A673 (cell line): ENCODE measurements around the gene NSD1. TPM values are rescaled to one million over a fixed set of nuclear protein-coding genes. Genes with fewer than 3 reads are reported as not detected.

Experiments used
- BruUV-seq: library from RNA; stranded (reverse); fragments of 400-500 nt; replicated peaks from 2 replicates; lab custom pipeline; 2021; lab: Mats Ljungman, UMichigan
- CTCF ChIA-PET: fragments of 300-600 bp; sonication (Branson Sonifier 250); formaldehyde crosslinking; loops from one replicate; lab custom pipeline; 2022; ENCODE audit warnings: antibody characterized with exemption; lab: Charles Lee
- POLR2A ChIA-PET: fragments of 300-600 bp; sonication (Branson Sonifier 250); formaldehyde crosslinking; loops from one replicate; lab custom pipeline; 2022; ENCODE audit warnings: antibody characterized with exemption; ENCODE audit not compliant: low non-redundant PET; lab: Charles Lee
- DNase-seq: peaks from one replicate; pipeline ENCODE4 v3.0.0-alpha.2; 2015; ENCODE audit warnings: low spot score
- H3K27ac ChIP-seq: fragments of 200-600 bp; sonication (generic); 2 replicates; pipeline ENCODE4 v1.5.1; 2016; ENCODE audit warnings: mixed run types, low read depth, mild to moderate bottlenecking, mixed read lengths, antibody characterized with exemption, low read length; ENCODE audit not compliant: poor library complexity, severe bottlenecking
- H3K27me3 ChIP-seq: fragments of 200-600 bp; sonication (generic); replicated peaks from 2 replicates; pipeline ENCODE4 v1.6.1; 2017; ENCODE audit warnings: mixed run types, low read depth, mild to moderate bottlenecking, mixed read lengths, antibody characterized with exemption, low read length; ENCODE audit not compliant: insufficient read depth, poor library complexity
- H3K36me3 ChIP-seq: fragments of 200-600 bp; sonication (generic); 2 replicates; pipeline ENCODE4 v1.6.1; 2016; ENCODE audit warnings: mixed run types, mild to moderate bottlenecking, mixed read lengths, antibody characterized with exemption, low read length; ENCODE audit not compliant: insufficient read depth, poor library complexity, severe bottlenecking
- H3K4me1 ChIP-seq: fragments of 200-600 bp; sonication (generic); 2 replicates; pipeline ENCODE4 v1.6.1; 2017; ENCODE audit warnings: mixed run types, mild to moderate bottlenecking, mixed read lengths, antibody characterized with exemption, low read length; ENCODE audit not compliant: insufficient read depth, poor library complexity, severe bottlenecking
- H3K4me3 ChIP-seq: fragments of 200-600 bp; sonication (generic); 2 replicates; pipeline ENCODE4 v1.5.1; 2016; ENCODE audit warnings: low read depth, mixed run types, mild to moderate bottlenecking, mixed read lengths, low read length; ENCODE audit not compliant: poor library complexity, severe bottlenecking
- H3K9me3 ChIP-seq: fragments of 200-600 bp; sonication (generic); 2 replicates; pipeline ENCODE4 v1.6.1; 2016; ENCODE audit warnings: mixed run types, low read depth, mild to moderate bottlenecking, mixed read lengths, antibody characterized with exemption, low read length; ENCODE audit not compliant: poor library complexity, severe bottlenecking
- CTCF ChIP-seq: fragments of 300-800, 200-600 bp; sonication (generic); conservative IDR thresholded peaks from 2 replicates; pipeline ENCODE4 v1.5.1; 2017; ENCODE audit warnings: low read depth, mild to moderate bottlenecking, antibody characterized with exemption, low read length, moderate library complexity, mixed read lengths
- EZH2 ChIP-seq: fragments of 200-600 bp; sonication (generic); IDR thresholded peaks from 2 replicates; pipeline ENCODE4 v1.6.1; 2017; ENCODE audit warnings: borderline replicate concordance, low read depth, mild to moderate bottlenecking, mixed read lengths, antibody characterized with exemption, low read length; ENCODE audit not compliant: poor library complexity, severe bottlenecking
- intact Hi-C: fragments of 100-400 bp; cut with micrococcal nuclease; formaldehyde crosslinking; loops from one replicate; pipeline ENCODE4 v1.10.0; 2022; ENCODE audit not compliant: unreplicated experiment
- total RNA-seq: library from RNA; stranded (reverse); gene quantifications from 2 replicates; pipeline ENCODE4 v1.2.3, GENCODE V29; 2021

Gene NSD1
- total RNA-seq, 1 experiment from 2014 or later = 74.3 TPM

DNA sequence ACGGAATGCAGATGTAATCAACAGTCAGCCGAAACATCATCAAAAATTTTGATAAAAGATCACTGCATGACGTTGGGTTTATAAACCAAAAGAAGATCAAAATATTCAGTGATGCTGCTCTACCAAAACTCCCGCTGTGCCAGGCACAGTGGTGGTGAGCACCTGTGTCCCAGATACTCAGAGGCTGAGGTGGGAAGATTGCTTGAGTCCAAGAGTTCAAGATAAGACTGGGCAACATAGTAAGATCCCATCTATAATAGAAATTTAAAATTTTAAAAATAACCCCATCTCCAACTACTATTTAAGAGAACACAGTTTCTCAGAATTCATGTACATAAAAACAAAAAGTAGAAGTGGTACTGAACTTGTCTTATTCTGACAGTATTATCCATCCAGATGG, 214.1 kb downstream of the NSD1 start:
- ChIA-PET CTCF (no interaction called here), POLR2A (no interaction called here)
- DNase-seq = no peak
- intact Hi-C loops = no loop called here
- H3K27me3 ChIP-seq = no peaks in the 10 kb centered on the region
- H3K27ac ChIP-seq = no peak overlapping the region
- BruUV-seq = no TSS peak
- TF ChIP-seq CTCF (no peak), EZH2 (no peak)
- H3K36me3 ChIP-seq = peaks cover 10% of the 10 kb centered on the region
- no peak overlapping the region for H3K4me3 ChIP-seq
- H3K9me3 ChIP-seq = no peaks in the 10 kb centered on the region
- H3K4me1 ChIP-seq = peaks cover 8% of the 10 kb centered on the region

GRCh38 chr5:177349362-177349647, 215.7 kb downstream of the NSD1 start:
- Histone ChIP-seq H3K36me3 (peaks cover 10% of the 10 kb centered on the region), H3K4me3 (no peak overlapping the region), H3K27me3 (no peaks in the 10 kb centered on the region), H3K27ac (no peak overlapping the region), H3K4me1 (peaks cover 8% of the 10 kb centered on the region), H3K9me3 (no peaks in the 10 kb centered on the region)
- ChIA-PET CTCF (no interaction called here), POLR2A (no interaction called here)
- BruUV-seq = no TSS peak
- no peak for DNase-seq
- intact Hi-C loops = no loop called here
- no peak for TF ChIP-seq EZH2
- no peak for TF ChIP-seq CTCF

- no peak overlapping the region for H3K27ac ChIP-seq
- H3K36me3 ChIP-seq = peaks cover 10% of the 10 kb centered on the region
- peaks cover 8% of the 10 kb centered on the region for H3K4me1 ChIP-seq
- TF ChIP-seq EZH2 (no peak), CTCF (no peak)
- H3K4me3 ChIP-seq = peak overlapping the region; percentile 88
- BruUV-seq = no TSS peak
- intact Hi-C loops = no loop called here
- no peaks in the 10 kb centered on the region for H3K27me3 ChIP-seq
- H3K9me3 ChIP-seq = no peaks in the 10 kb centered on the region
- POLR2A ChIA-PET = no interaction called here
- DNase-seq = no peak
- CTCF ChIA-PET = no interaction called here
Observed at GRCh38 chr5:177349762-177350161, 216.2 kb downstream of the NSD1 start.

Other genes with a start within 250 kb of the NSD1 start
- 0.15 and 0.84 TPM in 2 replicates for gene HK3, start 234.4 kb upstream of the NSD1 start, total RNA-seq
- gene UIMC1, start 127.0 kb upstream of the NSD1 start, total RNA-seq = 46.8 and 54.0 TPM in 2 replicates
- gene ZNF346, start 111.1 kb upstream of the NSD1 start, total RNA-seq = 27.3 and 29.3 TPM in 2 replicates
- gene FGFR4, start 46.9 kb upstream of the NSD1 start, total RNA-seq = 17.2 and 20.6 TPM in 2 replicates
- 16.0 and 19.2 TPM in 2 replicates for gene RAB24, start 169.9 kb downstream of the NSD1 start, total RNA-seq
- 169 and 194 TPM in 2 replicates for gene PRELID1, start 170.0 kb downstream of the NSD1 start, total RNA-seq
- gene MXD3, start 178.1 kb downstream of the NSD1 start, total RNA-seq = 15.1 and 19.4 TPM in 2 replicates
- 97.7 and 98.4 TPM in 2 replicates for gene LMAN2, start 217.9 kb downstream of the NSD1 start, total RNA-seq
- 3.1 and 6.5 TPM in 2 replicates for gene RGS14, start 224.2 kb downstream of the NSD1 start, total RNA-seq